ENCODE data around the gene MOSMO.

Gene MOSMO

GRCh38 chr16:22053921-22054341 is 46.0 kb downstream of the MOSMO start:
- no peaks in the 10 kb centered on the region for H3K9me3 ChIP-seq (ENCODE audit: control insufficient read depth, insufficient read depth, low read length)
- no peak overlapping the region for H3K9ac ChIP-seq (ENCODE audit: low read depth, low read length)
- H3K4me3 ChIP-seq (ENCODE audit: low read depth, low read length) = no peak overlapping the region
- H3K4me1 ChIP-seq (ENCODE audit: control insufficient read depth, insufficient read depth, low read length) = no peaks in the 10 kb centered on the region
- no peaks in the 10 kb centered on the region for H3K36me3 ChIP-seq (ENCODE audit: control insufficient read depth, insufficient read depth, low read length)
- H3K27me3 ChIP-seq (ENCODE audit: control insufficient read depth, insufficient read depth, low read length) = no peaks in the 10 kb centered on the region

GRCh38 chr16:22054847-22055590 is 47.1 kb downstream of the MOSMO start:
- no peaks in the 10 kb centered on the region for H3K36me3 ChIP-seq (ENCODE audit: control insufficient read depth, insufficient read depth, low read length)
- H3K27me3 ChIP-seq (ENCODE audit: control insufficient read depth, insufficient read depth, low read length) = no peaks in the 10 kb centered on the region
- no peak overlapping the region for H3K9ac ChIP-seq (ENCODE audit: low read depth, low read length)
- no peaks in the 10 kb centered on the region for H3K4me1 ChIP-seq (ENCODE audit: control insufficient read depth, insufficient read depth, low read length)
- H3K4me3 ChIP-seq (ENCODE audit: low read depth, low read length) = no peak overlapping the region
- H3K9me3 ChIP-seq (ENCODE audit: control insufficient read depth, insufficient read depth, low read length) = no peaks in the 10 kb centered on the region

- no peaks in the 10 kb centered on the region for H3K9me3 ChIP-seq (ENCODE audit: control insufficient read depth, insufficient read depth, low read length)
- no peaks in the 10 kb centered on the region for H3K4me1 ChIP-seq (ENCODE audit: control insufficient read depth, insufficient read depth, low read length)
- H3K4me3 ChIP-seq (ENCODE audit: low read depth, low read length) = no peak overlapping the region
- no peaks in the 10 kb centered on the region for H3K36me3 ChIP-seq (ENCODE audit: control insufficient read depth, insufficient read depth, low read length)
- no peak overlapping the region for H3K9ac ChIP-seq (ENCODE audit: low read depth, low read length)
- H3K27me3 ChIP-seq (ENCODE audit: control insufficient read depth, insufficient read depth, low read length) = no peaks in the 10 kb centered on the region
Measured at GRCh38 chr16:22055881-22056280, 48.0 kb downstream of the MOSMO start.

- H3K9ac ChIP-seq (ENCODE audit: low read depth, low read length) = no peak overlapping the region
- no peaks in the 10 kb centered on the region for H3K9me3 ChIP-seq (ENCODE audit: control insufficient read depth, insufficient read depth, low read length)
- H3K27me3 ChIP-seq (ENCODE audit: control insufficient read depth, insufficient read depth, low read length) = no peaks in the 10 kb centered on the region
- no peak overlapping the region for H3K4me3 ChIP-seq (ENCODE audit: low read depth, low read length)
- H3K4me1 ChIP-seq (ENCODE audit: control insufficient read depth, insufficient read depth, low read length) = peaks cover 7% of the 10 kb centered on the region
- H3K36me3 ChIP-seq (ENCODE audit: control insufficient read depth, insufficient read depth, low read length) = no peaks in the 10 kb centered on the region
Measured at GRCh38 chr16:22063888-22064467, 56.1 kb downstream of the MOSMO start.

GRCh38 chr16:22065252-22065651 is 57.3 kb downstream of the MOSMO start:
- H3K9ac ChIP-seq (ENCODE audit: low read depth, low read length) = no peak overlapping the region
- no peaks in the 10 kb centered on the region for H3K27me3 ChIP-seq (ENCODE audit: control insufficient read depth, insufficient read depth, low read length)
- no peak overlapping the region for H3K4me3 ChIP-seq (ENCODE audit: low read depth, low read length)
- H3K4me1 ChIP-seq (ENCODE audit: control insufficient read depth, insufficient read depth, low read length) = peaks cover 7% of the 10 kb centered on the region
- no peaks in the 10 kb centered on the region for H3K9me3 ChIP-seq (ENCODE audit: control insufficient read depth, insufficient read depth, low read length)
- no peaks in the 10 kb centered on the region for H3K36me3 ChIP-seq (ENCODE audit: control insufficient read depth, insufficient read depth, low read length)

- Histone ChIP-seq H3K36me3 (ENCODE audit: control insufficient read depth, insufficient read depth, low read length) (no peaks in the 10 kb centered on the region), H3K4me1 (ENCODE audit: control insufficient read depth, insufficient read depth, low read length) (no peaks in the 10 kb centered on the region), H3K9me3 (ENCODE audit: control insufficient read depth, insufficient read depth, low read length) (no peaks in the 10 kb centered on the region), H3K9ac (ENCODE audit: low read depth, low read length) (no peak overlapping the region), H3K4me3 (ENCODE audit: low read depth, low read length) (no peak overlapping the region), H3K27me3 (ENCODE audit: control insufficient read depth, insufficient read depth, low read length) (no peaks in the 10 kb centered on the region)
Measured at GRCh38 chr16:22070361-22071330, 62.7 kb downstream of the MOSMO start.

GRCh38 chr16:22071331-22071910 is 63.5 kb downstream of the MOSMO start:
- Histone ChIP-seq H3K9me3 (ENCODE audit: control insufficient read depth, insufficient read depth, low read length) (no peaks in the 10 kb centered on the region), H3K4me3 (ENCODE audit: low read depth, low read length) (no peak overlapping the region), H3K4me1 (ENCODE audit: control insufficient read depth, insufficient read depth, low read length) (no peaks in the 10 kb centered on the region), H3K36me3 (ENCODE audit: control insufficient read depth, insufficient read depth, low read length) (no peaks in the 10 kb centered on the region), H3K27me3 (ENCODE audit: control insufficient read depth, insufficient read depth, low read length) (no peaks in the 10 kb centered on the region), H3K9ac (ENCODE audit: low read depth, low read length) (no peak overlapping the region)

- Histone ChIP-seq H3K9ac (ENCODE audit: low read depth, low read length) (no peak overlapping the region), H3K9me3 (ENCODE audit: control insufficient read depth, insufficient read depth, low read length) (no peaks in the 10 kb centered on the region), H3K4me3 (ENCODE audit: low read depth, low read length) (no peak overlapping the region), H3K4me1 (ENCODE audit: control insufficient read depth, insufficient read depth, low read length) (no peaks in the 10 kb centered on the region), H3K27me3 (ENCODE audit: control insufficient read depth, insufficient read depth, low read length) (no peaks in the 10 kb centered on the region), H3K36me3 (ENCODE audit: control insufficient read depth, insufficient read depth, low read length) (no peaks in the 10 kb centered on the region)
Measured at GRCh38 chr16:22073350-22073749, 65.4 kb downstream of the MOSMO start.

GRCh38 chr16:22075043-22075757 is 67.3 kb downstream of the MOSMO start:
- no peaks in the 10 kb centered on the region for H3K36me3 ChIP-seq (ENCODE audit: control insufficient read depth, insufficient read depth, low read length)
- no peaks in the 10 kb centered on the region for H3K4me1 ChIP-seq (ENCODE audit: control insufficient read depth, insufficient read depth, low read length)
- no peak overlapping the region for H3K9ac ChIP-seq (ENCODE audit: low read depth, low read length)

GRCh38 chr16:22075776-22076175 is 67.9 kb downstream of the MOSMO start:
- H3K4me3 ChIP-seq (ENCODE audit: low read depth, low read length) = no peak overlapping the region

More at GRCh38 chr16:22075043-22075757, 67.3 kb downstream of the MOSMO start:
- Histone ChIP-seq H3K4me3 (ENCODE audit: low read depth, low read length) (no peak overlapping the region), H3K27me3 (ENCODE audit: control insufficient read depth, insufficient read depth, low read length) (no peaks in the 10 kb centered on the region), H3K9me3 (ENCODE audit: control insufficient read depth, insufficient read depth, low read length) (no peaks in the 10 kb centered on the region)

More at GRCh38 chr16:22075776-22076175, 67.9 kb downstream of the MOSMO start:
- no peak overlapping the region for H3K9ac ChIP-seq (ENCODE audit: low read depth, low read length)
- H3K4me1 ChIP-seq (ENCODE audit: control insufficient read depth, insufficient read depth, low read length) = no peaks in the 10 kb centered on the region
- H3K36me3 ChIP-seq (ENCODE audit: control insufficient read depth, insufficient read depth, low read length) = no peaks in the 10 kb centered on the region
- no peaks in the 10 kb centered on the region for H3K9me3 ChIP-seq (ENCODE audit: control insufficient read depth, insufficient read depth, low read length)
- H3K27me3 ChIP-seq (ENCODE audit: control insufficient read depth, insufficient read depth, low read length) = no peaks in the 10 kb centered on the region

All from iPS-15b (cell line).